ENCODE measurements around the gene GLI3.

Gene GLI3

GRCh38 chr7:41998041-41998440 lies 239.0 kb downstream of the GLI3 start:
- no peak for DNase-seq (ENCODE audit: low spot score)

GRCh38 chr7:41997151-41997550 lies 239.9 kb downstream of the GLI3 start:
- DNase-seq (ENCODE audit: low spot score) = no peak

- no peak for DNase-seq (ENCODE audit: low spot score)
Measured at GRCh38 chr7:41996381-41997035, 240.5 kb downstream of the GLI3 start.

DNA sequence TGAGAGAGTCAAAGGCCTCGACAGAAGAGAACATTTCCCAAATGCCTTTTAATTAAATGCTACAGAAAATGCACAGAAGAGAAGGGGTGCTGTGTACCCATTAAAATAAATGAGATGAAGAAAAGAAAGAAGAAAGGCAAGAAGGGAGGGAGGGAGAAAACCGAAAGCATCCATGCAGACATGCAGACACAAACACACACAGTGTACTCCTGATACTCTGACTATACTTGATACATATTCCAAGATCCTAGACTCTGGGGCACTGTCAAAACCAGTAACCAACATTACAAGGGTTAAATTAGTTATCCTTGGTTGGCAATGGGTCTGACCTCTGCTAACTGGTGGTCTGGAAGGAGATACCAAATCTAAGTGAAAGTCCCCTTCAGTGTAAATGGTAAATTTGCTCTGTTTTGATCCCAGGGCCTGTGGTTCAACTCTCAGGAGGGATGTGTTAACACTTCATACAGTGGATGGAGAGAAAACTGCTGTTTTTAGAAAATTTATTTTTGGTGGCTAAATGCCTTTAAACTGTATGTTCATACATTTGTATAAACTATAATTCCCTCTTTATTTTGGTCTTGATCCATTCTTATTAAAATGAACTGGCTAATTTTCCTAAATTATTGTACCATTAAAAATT lies 241.3 kb downstream of the GLI3 start:
- DNase-seq (ENCODE audit: low spot score) = no peak

DNA sequence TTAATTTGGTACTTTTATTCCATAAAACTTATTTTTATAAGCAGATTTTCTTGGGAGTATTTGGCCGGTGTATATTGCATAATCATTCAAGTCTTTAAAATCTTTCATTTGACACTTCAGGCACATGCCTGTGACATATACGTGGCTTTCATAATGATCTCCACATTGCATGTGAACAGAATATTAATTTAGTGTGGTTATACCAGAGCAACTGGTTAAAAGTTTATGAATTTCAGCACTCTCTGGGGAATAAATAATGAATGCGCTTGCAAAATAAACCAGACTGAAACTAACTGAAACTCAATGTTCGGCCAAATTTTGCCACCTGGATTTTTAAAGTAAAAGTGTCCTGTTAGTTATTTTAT lies 242.3 kb downstream of the GLI3 start:
- no peak for DNase-seq (ENCODE audit: low spot score)

- DNase-seq (ENCODE audit: low spot score) = no peak
Measured at GRCh38 chr7:41994036-41994745, 242.8 kb downstream of the GLI3 start.

GRCh38 chr7:41992881-41993867 lies 243.8 kb downstream of the GLI3 start:
- no peak for DNase-seq (ENCODE audit: low spot score)

- no peak for DNase-seq (ENCODE audit: low spot score)
Measured at GRCh38 chr7:41984888-41985287, 252.1 kb downstream of the GLI3 start.

- DNase-seq (ENCODE audit: low spot score) = no peak
Measured at GRCh38 chr7:41981046-41982040, 255.7 kb downstream of the GLI3 start.

DNA sequence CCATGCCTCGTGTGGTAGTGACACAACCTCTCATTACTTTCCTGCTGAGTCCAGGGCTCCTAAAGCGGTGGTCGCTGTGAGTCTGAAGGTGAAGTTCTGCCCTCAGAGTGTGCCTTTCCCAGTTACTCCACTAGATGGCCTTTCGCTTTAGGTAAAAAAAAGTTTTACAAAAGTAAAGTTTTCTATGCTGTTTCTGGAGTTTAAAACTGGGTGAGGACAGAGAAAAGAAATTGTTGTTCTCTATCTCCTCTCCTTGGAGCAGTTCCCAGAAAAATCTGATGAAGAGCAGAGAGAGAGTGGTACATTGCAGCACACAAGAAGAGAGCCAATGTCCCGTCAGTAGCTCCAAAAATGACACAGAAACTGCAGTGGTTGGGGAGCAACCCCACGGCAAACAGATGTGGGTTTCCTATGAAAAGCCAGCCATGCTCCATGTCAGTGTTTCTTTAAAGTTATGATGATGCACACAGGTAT lies 257.1 kb downstream of the GLI3 start:
- no peak for DNase-seq (ENCODE audit: low spot score)

GRCh38 chr7:41978858-41979257 lies 258.2 kb downstream of the GLI3 start:
- no peak for DNase-seq (ENCODE audit: low spot score)

GRCh38 chr7:41977661-41978060 lies 259.3 kb downstream of the GLI3 start:
- no peak for DNase-seq (ENCODE audit: low spot score)

- DNase-seq (ENCODE audit: low spot score) = no peak
Measured at GRCh38 chr7:41977151-41977651, 259.8 kb downstream of the GLI3 start.

DNA sequence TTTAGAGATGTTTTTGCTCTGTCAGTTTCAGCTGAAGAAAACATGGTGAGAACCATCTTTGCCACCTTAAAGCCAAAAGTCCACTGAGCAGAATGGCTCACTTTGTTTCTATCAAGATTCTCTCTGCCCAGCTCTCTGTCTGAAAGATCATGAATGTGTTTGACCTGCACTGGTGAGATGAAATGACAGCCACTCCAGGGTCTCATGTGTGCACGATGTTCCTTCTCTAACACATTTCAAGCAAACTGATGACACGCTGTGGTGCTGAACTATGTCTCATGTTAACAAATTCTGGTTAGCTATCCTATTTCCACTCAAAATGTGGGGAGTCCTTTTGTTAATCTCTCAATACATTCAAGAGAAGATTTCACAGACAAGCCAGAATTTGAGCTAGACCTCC lies 260.6 kb downstream of the GLI3 start:
- no peak for DNase-seq (ENCODE audit: low spot score)

GRCh38 chr7:41975849-41976248 lies 261.2 kb downstream of the GLI3 start:
- DNase-seq (ENCODE audit: low spot score) = no peak

GRCh38 chr7:41974870-41975557 lies 262.0 kb downstream of the GLI3 start:
- DNase-seq (ENCODE audit: low spot score) = no peak

DNA sequence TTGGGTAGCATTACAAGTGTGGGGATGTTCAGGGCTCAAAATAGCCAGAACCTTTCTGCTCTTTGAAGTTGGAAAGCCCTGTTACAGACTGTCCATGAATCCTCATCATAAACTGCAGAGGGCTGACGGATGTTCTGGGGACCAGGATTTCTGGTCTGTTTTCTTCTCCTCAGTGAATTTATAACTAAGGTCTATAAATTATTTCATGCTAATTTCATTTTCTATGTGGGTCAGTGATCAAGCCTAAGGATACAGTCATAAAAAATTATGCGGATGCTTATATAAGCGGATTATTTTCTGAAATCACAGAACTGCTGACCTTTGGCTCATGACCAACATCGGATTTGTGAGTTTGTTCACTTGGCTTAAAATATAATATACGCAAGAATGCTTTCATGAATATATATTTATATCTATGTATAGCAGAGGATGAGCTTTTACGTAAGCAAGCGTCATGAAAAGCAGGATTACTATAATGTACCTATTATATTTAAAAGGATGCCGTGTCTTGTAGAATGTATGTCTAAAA lies 263.7 kb downstream of the GLI3 start:
- DNase-seq (ENCODE audit: low spot score) = no peak

DNA sequence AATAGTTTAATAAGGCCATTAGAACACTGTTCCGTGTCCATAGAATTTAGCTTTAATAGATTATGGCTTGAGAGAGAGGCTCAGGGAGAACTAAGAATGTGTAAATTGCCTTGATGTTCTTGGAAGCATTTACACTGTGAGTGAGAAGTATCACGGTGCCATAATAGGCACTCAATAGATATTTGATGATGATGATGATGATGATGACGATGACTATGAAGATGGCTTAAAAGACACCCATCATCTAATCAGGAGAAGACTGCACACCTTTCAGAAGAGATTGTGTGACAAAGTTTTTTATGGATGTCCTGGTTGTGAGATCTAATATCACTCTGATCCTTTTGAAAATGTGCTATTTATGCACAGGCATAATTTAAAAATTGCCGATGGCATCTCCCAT lies 264.2 kb downstream of the GLI3 start:
- DNase-seq (ENCODE audit: low spot score) = no peak

DNA sequence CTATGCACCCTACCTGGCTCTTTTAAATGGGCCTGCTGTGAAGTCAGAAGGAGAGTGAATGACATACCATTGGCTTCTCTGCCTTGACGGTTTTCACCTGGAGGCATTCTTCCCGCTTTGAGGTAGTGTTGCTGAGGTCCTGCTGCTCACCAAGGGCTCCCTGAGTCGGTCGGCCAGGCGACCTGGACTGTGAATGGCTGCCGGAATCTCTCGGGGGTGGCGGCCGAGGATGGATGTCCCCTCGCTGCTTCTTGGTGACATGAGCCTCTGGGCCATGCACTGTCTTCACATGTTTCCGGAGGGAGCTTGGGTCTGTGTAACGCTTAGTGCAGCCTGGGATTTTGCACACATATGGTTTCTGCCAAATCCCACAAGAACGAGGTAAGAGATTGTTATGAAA lies 264.7 kb downstream of the GLI3 start:
- no peak for DNase-seq (ENCODE audit: low spot score)

All from CD4-positive, alpha-beta T cell treated with Interleukin-6 at 100 ng/mL for 8 hours (primary cell).